RPMI7951 (cell line): ENCODE measurements around the gene ZMAT5. TPM values are rescaled to one million over a fixed set of nuclear protein-coding genes. Genes with fewer than 3 reads are reported as not detected.

ENCODE experiments used
- DNase-seq: peaks from one replicate; pipeline ENCODE4 v3.0.0-alpha.2; 2012; ENCODE audit warnings: low read depth
- total RNA-seq: library from RNA; depleted of rRNA; stranded (reverse); fragments of >200 nt; shearing (Covaris generic); gene quantifications from 2 replicates; pipeline ENCODE4 v1.2.3, GENCODE V29; 2014; rRNA removed

ZMAT5 gene, protein sequence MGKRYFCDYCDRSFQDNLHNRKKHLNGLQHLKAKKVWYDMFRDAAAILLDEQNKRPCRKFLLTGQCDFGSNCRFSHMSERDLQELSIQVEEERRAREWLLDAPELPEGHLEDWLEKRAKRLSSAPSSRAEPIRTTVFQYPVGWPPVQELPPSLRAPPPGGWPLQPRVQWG
- total RNA-seq, result 34.1 and 41.4 TPM in 2 replicates

DNA sequence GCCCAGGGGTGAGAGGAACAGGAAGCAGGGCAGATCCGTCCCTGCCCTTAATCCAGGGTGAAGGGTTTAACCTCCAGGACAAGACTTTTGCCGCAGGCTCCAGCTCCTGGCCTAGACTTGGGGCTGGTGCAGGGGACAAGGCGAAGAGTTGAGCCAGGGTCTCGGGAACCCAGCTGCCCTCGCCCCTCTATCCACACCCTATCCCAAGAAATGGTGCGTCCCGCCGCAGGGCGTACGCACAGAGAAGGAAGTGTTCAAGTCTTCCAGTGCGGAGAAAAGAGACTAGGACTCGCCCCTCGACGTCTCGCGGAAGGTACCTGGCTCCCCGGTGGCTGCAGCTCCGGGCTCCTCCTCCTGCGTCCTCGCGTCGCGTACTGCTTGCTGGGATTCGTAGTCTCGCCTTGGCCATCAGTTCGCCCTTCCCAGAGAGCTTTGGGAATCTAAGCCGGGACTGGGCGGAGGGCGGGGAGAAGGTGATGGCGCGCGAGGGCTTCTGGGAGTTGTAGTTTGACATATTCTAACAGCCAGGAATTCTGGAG is at the start of gene ZMAT5:
Gene ZMAT5, minus strand, starts transcription at position 376 of the 539 bp plus-strand sequence. CDS start 18,463 bp downstream, outside the sequence.
- DNase-seq, result peak; percentile 93

DNA sequence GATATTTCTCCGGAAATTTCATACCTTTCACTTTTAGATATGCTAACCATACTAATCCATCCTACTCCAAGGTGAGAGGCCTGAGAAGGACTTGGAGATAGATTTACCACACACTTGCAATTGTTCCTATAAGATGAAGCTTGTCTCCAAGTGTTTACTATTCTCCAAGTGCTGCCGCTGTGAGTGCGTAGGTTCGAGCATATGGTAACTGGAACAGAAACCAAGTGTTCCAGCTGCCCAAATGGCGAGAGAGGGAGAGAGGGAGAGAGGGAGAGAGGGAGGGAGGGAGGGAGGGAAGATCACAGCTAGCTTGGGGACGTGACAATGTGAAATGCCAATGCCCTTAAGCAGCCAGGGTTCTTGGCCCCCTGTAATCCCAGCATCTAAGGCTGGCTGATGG is 49.7 kb upstream of the ZMAT5 start:
- no peak for DNase-seq

DNA sequence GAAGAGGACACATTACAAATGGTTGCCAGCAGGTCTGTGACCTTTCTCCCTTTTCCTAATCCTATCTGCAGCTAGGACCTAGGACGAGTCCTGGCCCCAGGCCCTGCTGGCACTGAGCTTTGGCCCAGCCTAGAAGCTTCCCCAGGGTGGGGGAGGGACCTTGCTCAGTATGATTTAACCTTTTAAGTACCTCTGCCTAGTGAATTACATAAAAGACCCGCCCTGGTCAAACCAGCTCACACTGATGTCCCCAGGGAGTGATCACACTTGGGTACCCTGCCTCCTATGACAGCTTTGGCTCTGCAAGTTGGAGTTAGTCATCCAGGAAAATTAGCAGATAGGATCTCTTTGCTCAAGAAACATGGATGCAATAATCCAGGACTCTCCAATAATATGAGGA is 49.3 kb upstream of the ZMAT5 start:
- no peak for DNase-seq

DNA sequence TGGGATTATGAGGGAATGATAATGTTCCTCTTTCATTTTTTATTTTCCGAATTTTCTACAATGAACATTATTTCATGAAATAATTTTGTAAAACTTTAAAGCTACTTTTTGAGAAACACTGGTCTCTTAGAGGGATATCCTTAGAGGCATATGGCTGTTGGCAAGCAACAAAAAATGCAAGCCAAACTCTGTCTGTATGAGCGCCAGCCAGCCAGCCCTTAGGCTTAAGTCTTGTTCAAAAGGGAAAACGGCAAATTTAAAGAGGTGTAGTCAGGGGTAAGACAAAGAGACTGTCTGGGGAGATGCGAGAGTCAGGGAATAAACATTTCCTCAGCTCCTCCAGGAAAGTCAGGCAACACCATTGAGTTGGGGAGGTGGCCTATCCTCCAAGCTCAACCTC is 48.8 kb upstream of the ZMAT5 start:
- DNase-seq, result no peak

DNA sequence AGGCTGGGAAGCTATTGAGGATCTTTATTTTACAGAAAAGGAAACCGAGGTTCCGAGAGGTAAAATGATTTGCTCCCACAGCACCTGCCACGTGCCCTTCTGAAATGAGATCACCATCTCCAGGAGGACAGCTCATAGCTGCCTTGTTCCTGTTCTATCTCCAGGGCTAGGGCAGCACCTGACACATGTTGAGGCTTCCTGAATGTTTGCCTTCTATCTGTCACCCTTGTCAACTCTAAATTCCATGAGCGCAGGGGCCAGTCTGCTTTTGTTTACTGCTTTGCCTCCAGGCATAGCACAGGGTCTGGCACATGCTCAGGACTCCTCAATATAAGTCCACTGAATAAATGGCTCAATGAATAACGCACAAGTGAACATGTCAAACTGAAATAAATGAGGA is 47.2 kb upstream of the ZMAT5 start:
- DNase-seq, result no peak

DNA sequence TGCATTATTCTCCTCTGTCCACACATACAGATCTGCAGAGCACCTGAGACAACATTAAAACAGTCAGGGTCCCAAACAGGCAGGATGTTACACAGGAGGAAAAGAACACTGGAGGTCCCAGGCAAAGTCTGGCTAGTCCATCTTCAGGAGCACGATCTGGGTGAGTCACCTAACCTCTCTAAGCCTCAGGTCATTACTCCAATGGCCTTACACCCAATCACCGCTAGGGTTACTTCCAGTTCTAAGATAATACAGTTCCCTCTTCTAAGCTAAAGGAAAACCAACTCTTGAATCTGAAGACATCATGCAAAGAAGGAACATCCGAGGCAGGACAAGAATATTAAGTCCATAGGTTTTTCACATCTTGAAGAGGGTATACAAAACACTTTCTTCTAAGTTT is 46.8 kb upstream of the ZMAT5 start:
- peak; percentile 59 for DNase-seq

DNA sequence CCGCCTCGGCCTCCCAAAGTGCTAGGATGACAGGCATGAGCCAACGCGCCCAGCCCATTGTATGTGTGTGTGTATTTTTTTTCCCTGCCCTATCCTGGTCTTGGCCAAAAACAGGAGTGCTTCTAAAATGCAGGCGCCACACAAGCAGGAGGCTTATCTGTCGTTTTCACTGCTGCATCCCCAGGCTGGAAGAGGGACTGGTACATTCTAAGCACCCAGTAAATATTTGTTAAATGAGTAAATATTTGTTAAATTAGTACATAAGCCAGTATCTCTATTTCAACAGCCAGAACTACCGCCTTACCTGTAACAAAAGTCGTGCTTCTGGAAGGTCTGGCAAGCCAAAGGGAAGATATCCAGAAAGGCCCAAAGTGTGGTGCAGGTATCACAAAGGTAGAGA is 46.3 kb upstream of the ZMAT5 start:
- DNase-seq, result no peak

DNA sequence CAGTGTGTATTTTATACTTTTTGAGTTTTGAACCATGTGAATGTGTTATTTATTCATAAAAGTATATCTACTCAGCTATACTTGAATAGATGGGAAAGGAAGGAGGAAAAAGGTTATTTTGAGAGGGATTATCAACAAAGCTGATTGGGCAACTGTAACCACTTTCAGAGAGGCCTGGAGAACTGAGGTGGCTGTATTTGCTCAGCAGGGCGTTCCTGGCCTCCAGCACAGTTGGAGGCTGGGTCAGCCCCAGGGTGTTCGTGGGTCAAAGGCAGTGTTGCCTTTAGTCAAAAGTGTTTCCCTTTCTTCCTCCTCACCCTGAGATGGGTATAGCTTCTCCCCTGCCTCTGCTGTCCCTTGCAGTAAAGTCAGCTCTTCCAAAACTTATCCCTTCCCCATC is 44.6 kb upstream of the ZMAT5 start:
- no peak for DNase-seq

DNA sequence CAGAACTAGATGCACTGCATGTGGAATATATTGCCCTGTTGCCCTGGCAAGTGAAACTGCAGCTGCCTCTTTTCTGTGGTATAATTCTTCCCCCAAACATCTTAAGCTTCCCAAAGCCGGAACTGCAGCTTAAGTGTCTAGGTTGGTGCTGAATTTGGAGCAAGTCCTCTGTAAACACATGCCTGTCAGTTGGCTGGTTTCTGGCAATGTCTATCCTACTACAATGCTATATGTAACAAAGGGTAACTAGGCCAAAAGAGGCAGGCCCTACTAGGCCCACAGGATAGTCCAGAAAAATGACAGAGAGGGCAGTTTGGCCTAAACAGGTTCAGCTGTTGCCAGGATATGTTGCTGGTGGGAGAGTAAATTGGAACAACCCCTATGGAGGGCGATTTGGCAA is 43.4 kb upstream of the ZMAT5 start:
- no peak for DNase-seq

DNA sequence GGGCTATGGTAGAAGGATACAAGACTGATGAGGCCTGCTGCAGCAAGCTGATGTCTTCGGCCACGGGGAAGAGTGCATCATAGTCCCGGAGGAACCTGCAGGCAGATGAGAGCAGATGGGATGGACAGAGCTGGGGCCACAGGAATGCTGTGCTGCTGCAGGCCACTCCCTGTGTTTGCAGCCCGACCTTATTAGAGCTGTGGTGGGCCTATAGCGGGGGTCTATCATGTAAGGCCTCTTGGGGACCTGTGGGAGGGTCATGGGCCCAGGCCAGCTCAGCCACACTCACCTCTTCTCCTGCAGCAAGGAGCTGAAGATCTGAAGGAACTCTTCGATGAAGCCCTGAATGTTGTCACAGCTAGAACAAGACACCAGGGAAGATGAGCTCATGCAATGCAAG is 39.4 kb upstream of the ZMAT5 start:
- DNase-seq, result no peak

DNA sequence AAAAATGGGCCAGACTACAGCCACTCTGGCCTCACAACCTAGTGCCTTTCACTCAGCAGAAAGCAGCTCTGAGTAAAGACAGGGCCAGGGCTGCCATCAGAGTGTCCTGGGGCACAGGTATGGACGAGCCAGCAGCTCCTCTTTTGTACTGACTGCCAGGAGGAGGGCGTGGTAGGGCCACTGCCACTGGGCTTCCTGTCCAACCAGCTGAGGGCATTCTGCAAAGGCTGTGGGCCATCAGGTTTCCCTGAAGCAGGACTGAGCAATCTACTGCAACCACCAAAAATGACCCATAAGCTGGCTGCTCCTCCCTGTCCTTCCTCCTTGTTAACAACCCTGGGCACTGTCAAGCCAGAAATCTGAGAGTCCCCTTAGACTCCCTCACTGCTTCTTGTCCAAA is 38.2 kb upstream of the ZMAT5 start:
- no peak for DNase-seq

DNA sequence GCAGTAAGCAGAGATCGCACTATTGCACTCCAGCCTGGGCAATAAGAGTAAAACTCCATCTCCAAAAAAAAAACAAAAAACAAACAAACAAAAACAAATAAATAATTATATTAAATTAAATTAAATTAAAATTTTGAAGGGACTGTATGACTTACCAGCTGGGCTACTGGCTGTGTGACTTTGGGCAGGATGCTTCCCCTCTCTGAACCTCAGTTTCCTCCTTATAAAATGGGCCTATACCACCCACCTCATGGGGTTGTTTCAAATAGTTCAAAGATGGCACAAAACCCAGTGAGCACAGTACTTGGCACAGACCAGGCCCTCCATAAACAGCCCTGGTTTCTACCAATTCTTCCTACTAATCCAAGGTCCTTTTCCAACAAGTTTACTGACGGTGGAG is 36.4 kb upstream of the ZMAT5 start:
- no peak for DNase-seq

DNA sequence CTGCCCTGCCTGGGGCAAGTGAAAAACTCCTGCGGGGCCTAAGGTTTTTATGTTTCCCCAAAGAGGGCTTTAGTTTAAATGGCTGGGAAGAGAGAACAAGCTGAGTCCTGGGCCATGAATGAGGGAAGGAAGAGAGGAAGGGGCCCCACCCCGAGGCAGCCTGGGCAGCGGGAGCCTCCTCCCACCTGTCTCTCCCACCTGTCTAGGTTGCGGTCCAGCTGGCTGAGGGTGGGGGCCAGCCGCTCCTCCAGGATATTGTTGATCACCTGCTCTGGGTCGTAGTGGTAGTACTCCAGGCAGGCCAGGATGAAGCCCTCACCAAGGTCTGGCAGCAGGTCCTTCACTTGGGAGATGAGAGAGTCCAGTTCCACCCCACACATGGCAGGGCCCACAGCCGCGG is 35.0 kb upstream of the ZMAT5 start:
- no peak for DNase-seq

DNA sequence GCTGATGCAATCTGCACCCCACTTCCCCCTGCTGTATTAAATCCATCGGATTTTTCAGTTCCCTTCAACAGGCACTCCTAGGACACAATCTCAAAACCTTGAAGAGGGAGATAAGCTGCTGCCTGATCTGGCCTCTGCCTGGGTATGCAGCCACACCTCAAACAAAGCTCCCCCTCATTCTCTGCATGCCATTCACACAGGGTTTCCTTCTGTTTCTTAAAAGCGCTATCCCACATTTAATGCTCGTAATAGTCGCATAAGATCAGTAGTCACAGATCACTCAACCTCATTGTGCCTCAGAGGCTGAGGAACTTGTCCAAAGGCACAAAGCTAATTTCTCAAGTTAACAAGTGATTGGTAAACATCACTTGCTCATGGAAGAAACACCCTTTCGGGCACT is 34.3 kb upstream of the ZMAT5 start:
- no peak for DNase-seq

DNA sequence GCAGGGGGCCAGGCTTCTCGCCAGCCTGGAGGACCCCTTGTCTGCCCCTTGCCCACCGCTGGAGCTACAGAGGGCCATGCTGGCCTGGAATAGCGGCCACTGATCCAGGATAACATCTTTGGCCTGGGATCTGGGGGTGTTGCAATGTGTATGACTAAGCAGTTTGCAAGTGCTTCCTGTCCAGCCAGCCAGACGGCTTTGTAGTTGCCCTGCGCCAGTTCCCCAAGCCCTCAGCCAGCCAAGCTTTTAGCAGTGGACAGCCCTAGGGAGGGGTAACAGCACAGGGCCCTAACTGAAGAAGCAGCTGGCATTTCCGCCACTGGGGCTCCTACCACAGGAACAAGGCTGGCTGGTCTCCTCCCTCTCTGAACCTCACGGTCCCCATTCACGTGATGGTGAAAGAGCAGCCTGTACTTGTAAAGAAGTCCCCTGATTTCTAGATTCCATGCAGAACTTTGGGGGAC is 32.4 kb upstream of the ZMAT5 start:
- DNase-seq, result peak; percentile 97

DNA sequence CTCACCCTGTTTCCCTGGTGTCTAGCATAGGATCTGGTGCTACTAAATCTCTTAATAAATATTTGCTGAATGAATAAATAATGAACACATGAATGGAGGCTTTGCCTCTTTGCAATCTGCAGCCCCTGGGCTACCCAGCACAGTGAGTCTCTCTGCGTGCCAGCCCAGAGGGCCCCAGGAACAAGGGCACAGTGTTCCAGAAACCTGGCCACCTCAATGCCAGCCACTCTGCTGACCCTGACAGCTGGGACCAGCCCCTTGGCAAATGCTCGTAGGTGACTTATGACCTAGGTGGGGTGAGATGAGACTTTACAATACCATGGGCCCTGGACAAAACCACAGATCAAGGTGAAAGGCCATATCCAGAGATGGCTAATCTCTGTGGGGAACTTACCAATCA is 32.0 kb upstream of the ZMAT5 start:
- DNase-seq, result no peak

DNA sequence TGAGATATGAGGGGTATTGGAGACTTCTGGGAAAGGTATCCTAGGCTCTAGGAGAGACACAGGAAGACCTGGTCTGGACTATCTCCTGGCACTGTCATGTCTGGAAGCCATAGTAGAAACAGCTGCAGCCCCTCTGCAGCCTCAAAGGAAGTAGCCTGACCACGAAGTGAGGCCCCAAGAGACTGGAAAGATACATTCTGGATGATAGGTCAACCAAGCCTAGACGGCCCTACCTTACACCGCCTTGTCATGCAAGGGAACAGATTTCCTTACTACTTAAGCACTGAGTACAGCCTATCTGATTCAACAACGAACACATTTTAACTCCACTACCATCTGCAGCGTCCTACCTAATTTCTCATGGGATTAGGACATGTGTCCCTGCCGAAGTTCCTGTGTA is 31.5 kb upstream of the ZMAT5 start:
- DNase-seq, result peak; percentile 40

DNA sequence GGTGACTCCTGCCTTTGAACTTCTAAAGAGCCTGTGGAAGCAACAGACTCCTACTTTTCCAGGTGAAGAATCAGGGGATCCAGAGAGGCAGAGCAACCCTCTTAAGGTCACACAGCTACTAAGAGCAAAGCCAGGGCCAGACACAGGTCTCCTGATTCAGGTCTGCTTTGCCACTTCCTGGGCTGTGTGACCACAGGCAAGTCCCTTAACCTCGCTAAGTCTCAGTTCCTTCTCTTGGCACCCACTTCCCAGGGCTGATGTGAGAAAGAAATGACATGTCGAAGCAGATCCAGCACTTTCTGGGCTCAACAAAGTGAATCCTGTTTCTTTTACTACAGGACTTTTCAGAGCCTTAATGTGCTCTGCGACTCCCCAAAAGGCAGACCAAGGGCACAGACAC is 30.5 kb upstream of the ZMAT5 start:
- no peak for DNase-seq

DNA sequence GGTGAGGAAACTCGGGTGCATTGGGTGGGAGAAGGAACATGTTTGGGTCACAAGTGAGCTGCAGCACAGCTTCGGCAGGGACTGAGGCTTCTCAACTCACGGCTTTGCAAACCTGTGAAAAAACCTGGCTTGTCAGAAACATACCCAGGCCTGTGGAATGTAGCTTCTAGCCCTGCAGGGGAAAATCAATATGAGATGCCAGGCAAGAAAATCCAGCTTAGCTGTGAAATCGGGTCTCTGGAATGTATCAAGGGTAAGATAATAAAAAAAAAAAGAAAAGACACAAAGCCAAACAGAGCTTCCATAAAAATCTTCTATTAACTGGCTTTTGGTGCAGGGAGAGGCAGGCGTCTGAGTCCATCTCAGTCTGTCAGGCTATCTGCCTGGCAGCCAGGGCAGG is 28.9 kb upstream of the ZMAT5 start:
- no peak for DNase-seq

DNA sequence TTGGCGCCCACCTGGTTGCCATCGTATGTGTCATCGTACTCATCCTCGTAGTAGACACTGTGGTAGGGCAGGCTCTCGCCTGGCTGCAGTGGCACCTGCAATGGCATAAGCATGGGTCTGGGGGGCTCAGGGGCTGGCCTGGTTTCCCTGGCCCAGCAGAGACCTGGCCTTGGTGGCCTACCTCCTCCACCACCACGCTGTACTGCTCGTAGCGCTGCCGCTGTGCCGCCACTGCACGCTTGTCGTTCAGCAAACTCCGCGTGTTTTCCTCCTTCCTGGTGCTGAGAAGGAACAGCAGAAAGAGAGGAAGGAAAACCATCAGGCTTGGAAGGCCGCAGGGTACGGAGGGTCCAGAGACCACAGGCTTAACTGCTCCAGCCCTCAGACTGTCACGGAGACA is 26.6 kb upstream of the ZMAT5 start:
- no peak for DNase-seq

DNA sequence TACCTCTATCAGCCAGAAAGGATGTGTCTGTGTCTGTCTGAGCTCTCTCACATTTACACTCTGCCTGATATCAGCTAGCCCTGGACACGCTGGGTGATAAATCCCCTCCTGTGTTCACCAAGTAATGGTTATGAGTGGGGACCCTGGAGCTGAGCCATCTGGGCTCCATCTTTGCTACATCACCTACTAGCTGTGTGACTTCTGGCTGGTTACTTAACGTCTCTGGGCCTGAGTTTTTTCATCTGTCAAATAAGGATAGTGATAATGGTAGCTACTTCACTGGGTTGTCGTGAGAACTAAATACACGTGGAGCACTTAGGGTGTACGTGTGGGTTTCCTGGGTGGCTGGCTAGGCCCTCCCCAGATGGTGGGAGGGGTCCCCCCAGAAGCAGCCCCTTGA is 23.3 kb upstream of the ZMAT5 start:
- no peak for DNase-seq

DNA sequence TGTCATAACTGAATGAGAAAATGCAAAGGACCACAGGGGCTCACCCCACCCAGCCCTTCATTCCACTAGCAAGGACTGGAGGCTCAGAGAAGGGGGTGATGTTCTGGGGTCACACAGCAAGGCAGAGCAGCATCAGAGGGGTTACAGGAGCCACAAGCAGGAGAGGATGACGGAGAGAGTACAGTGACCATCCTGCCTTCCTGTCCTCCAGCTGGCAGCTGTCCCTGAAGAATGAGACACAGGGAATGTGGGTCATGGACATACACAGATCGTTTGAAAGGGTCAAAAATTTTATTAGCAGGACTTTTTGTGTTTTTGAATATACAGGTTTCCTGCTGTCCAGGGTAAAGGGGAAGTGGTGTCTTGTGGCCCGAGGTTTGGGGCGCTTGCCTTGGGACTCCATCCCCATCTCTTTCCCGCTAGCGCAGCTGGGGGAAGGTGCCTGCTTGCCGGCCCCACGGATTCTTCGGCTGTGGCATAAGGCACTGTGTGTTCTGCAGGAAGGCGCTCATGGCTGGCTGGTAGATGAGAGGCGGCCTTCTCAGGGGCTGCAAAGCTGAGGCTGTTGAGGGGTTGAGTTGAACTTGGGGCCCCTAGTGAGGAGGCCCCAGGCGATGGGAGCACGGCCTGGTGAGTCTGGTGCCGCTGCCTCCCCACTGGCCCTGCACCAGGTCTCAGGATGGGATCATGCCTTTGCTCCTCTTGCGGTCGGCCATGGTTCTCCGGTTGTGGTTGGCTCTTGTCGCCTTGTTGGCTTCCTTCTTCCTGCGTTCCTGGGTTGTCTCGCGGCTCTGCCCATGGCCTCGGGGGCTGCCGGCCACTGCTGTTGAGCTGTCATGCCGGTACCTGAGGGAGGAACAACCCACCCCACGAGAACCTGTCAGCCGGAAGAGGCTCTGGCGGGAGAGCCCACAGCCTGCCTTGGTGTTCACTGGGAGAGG is 21.8 kb upstream of the ZMAT5 start:
- no peak for DNase-seq

DNA sequence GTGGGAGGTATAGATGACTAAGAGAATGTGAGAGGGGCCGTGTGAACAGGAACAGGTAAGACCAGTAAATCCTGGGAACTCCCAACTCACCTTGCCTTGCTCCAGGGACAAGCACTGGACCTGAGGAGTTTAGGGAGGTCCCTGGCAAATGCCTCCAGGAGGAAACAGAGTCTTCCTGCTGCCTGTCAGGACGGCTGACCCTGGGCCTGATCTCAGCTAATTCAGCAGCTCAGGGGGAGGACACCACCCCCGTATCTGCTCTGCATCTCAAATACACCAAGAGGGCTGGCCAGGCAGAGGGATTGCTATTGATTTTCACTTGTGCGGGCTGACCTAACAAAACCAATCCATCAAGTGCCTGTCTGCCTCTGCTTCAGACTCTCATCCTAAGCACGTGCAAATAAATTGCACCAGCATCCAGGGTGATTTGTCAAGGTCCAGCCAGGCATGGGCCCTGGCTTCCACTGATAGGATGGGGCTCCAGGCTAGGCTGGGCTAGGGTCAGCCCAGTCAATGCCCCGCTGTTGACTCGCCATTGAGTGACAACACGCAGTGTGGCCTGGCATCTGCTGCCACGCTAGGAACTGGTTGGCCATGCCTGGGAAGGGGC is 20.7 kb upstream of the ZMAT5 start:
- no peak for DNase-seq
